MM.1S (cell line): ENCODE data around the gene DCUN1D3.
"Not testable (repeated sequence)": the region's sequence is repeated elsewhere in the genome, so short reads cannot be mapped to it uniquely, and the experiment has no call there.

Experiments used
- DNase-seq: peaks from one replicate; pipeline ENCODE4 v3.0.0-alpha.2; 2015
- H2AFZ ChIP-seq: fragments of 300-600 bp; sonication (generic); 2 replicates; pipeline ENCODE4 v1.6.0; 2016; ENCODE audit warnings: antibody characterized with exemption, low read length
- H3F3A ChIP-seq: fragments of 300-600 bp; sonication (generic); 2 replicates; pipeline ENCODE4 v1.6.1; 2016; ENCODE audit warnings: mild to moderate bottlenecking, antibody characterized with exemption, low read length, moderate library complexity, mixed read lengths; ENCODE audit not compliant: insufficient read depth
- H3K27ac ChIP-seq: fragments of 300-600 bp; sonication (generic); 2 replicates; pipeline ENCODE4 v1.5.1; 2016; ENCODE audit warnings: mild to moderate bottlenecking, low read length
- H3K27me3 ChIP-seq: fragments of 300-600 bp; sonication (generic); replicated peaks from 2 replicates; pipeline ENCODE4 v1.6.0; 2016; ENCODE audit warnings: low read length; ENCODE audit not compliant: insufficient read depth
- H3K36me3 ChIP-seq: fragments of 300-600 bp; sonication (generic); replicated peaks from 2 replicates; pipeline ENCODE4 v1.6.1; 2016; ENCODE audit warnings: mild to moderate bottlenecking, low read length, mixed read lengths; ENCODE audit not compliant: insufficient read depth
- H3K4me1 ChIP-seq: fragments of 300-600 bp; sonication (generic); 2 replicates; pipeline ENCODE4 v1.6.1; 2016; ENCODE audit warnings: low read length, mixed read lengths
- H3K4me2 ChIP-seq: fragments of 300-600 bp; sonication (generic); 2 replicates; pipeline ENCODE4 v1.6.0; 2016; ENCODE audit warnings: low read depth, low read length
- H3K4me3 ChIP-seq: fragments of 300-600 bp; sonication (generic); 2 replicates; pipeline ENCODE4 v1.5.1; 2016; ENCODE audit warnings: low read length, mixed read lengths
- H3K79me2 ChIP-seq: fragments of 300-600 bp; sonication (generic); 2 replicates; pipeline ENCODE4 v1.6.1; 2016; ENCODE audit warnings: mixed run types, low read length, mixed read lengths
- H3K9ac ChIP-seq: fragments of 300-600 bp; sonication (generic); 2 replicates; pipeline ENCODE4 v1.6.1; 2016; ENCODE audit warnings: low read length, mixed read lengths
- H3K9me2 ChIP-seq: fragments of 300-600 bp; sonication (generic); replicated peaks from 2 replicates; pipeline ENCODE4 v1.6.1; 2016; ENCODE audit warnings: mild to moderate bottlenecking, low read length, mixed read lengths; ENCODE audit not compliant: insufficient read depth
- H3K9me3 ChIP-seq: fragments of 300-600 bp; sonication (generic); replicated peaks from 2 replicates; pipeline ENCODE4 v1.6.1; 2016; ENCODE audit warnings: mild to moderate bottlenecking, low read length, mixed read lengths; ENCODE audit not compliant: insufficient read depth
- H4K20me1 ChIP-seq: fragments of 300-600 bp; sonication (generic); 2 replicates; pipeline ENCODE4 v1.6.1; 2016; ENCODE audit warnings: mild to moderate bottlenecking, low read length, moderate library complexity, mixed read lengths; ENCODE audit not compliant: insufficient read depth
- CTCF ChIP-seq: fragments of 300-600 bp; sonication (generic); IDR thresholded peaks from 2 replicates; pipeline ENCODE4 v1.5.1; 2016; ENCODE audit warnings: antibody characterized with exemption, low read length, mixed read lengths
- EZH2 ChIP-seq: fragments of 300-600 bp; sonication (generic); optimal IDR thresholded peaks from 2 replicates; pipeline ENCODE3; 2017; ENCODE audit warnings: low read depth, mild to moderate bottlenecking, antibody characterized with exemption, low read length, mixed read lengths
- EZH2phosphoT487 ChIP-seq: fragments of 300-600 bp; sonication (generic); IDR thresholded peaks from 2 replicates; pipeline ENCODE4 v1.6.1; 2018; ENCODE audit warnings: antibody characterized with exemption, low read length

The DCUN1D3 gene

GRCh38 chr16:20866801-20867200 is 33.4 kb downstream of the DCUN1D3 start:
- Histone ChIP-seq H3K36me3 (no peaks in the 10 kb centered on the region), H3K9me2 (no peaks in the 10 kb centered on the region), H2AFZ (no peak overlapping the region), H3K4me2 (no peak overlapping the region), H3F3A (no peaks in the 10 kb centered on the region), H3K4me1 (no peaks in the 10 kb centered on the region), H3K27ac (no peak overlapping the region), H3K79me2 (peaks cover 10% of the 10 kb centered on the region; the same call in 1 of the 2 replicates), H4K20me1 (no peaks in the 10 kb centered on the region), H3K4me3 (no peak overlapping the region), H3K9me3 (no peaks in the 10 kb centered on the region), H3K9ac (no peak overlapping the region), H3K27me3 (no peaks in the 10 kb centered on the region)
- no peak for TF ChIP-seq CTCF
- TF ChIP-seq EZH2phosphoT487 = no peak
- no peak for TF ChIP-seq EZH2
- DNase-seq = no peak

GRCh38 chr16:20866145-20866772 is 33.9 kb downstream of the DCUN1D3 start:
- no peaks in the 10 kb centered on the region for H3F3A ChIP-seq
- DNase-seq = no peak
- TF ChIP-seq EZH2 = no peak
- no peak for TF ChIP-seq EZH2phosphoT487
- no peak for TF ChIP-seq CTCF
- H3K36me3 ChIP-seq = no peaks in the 10 kb centered on the region
- H3K9me2 ChIP-seq = no peaks in the 10 kb centered on the region
- H3K9me3 ChIP-seq = no peaks in the 10 kb centered on the region
- H3K4me3 ChIP-seq = no peak overlapping the region
- H3K4me1 ChIP-seq = no peaks in the 10 kb centered on the region
- H3K79me2 ChIP-seq = peaks cover 8% of the 10 kb centered on the region; the same call in 1 of the 2 replicates
- no peak overlapping the region for H3K27ac ChIP-seq
- H4K20me1 ChIP-seq = no peaks in the 10 kb centered on the region
- no peak overlapping the region for H3K9ac ChIP-seq
- H2AFZ ChIP-seq = no peak overlapping the region
- no peak overlapping the region for H3K4me2 ChIP-seq
- no peaks in the 10 kb centered on the region for H3K27me3 ChIP-seq

GRCh38 chr16:20865420-20866131 is 34.6 kb downstream of the DCUN1D3 start:
- no peak overlapping the region for H3K27ac ChIP-seq
- H3K4me3 ChIP-seq = no peak overlapping the region
- H2AFZ ChIP-seq = no peak overlapping the region

GRCh38 chr16:20864376-20864775 is 35.8 kb downstream of the DCUN1D3 start:
- H3K4me3 ChIP-seq, H3K79me2 ChIP-seq, DNase-seq, H3K4me1 ChIP-seq, H3F3A ChIP-seq, H3K27me3 ChIP-seq, H3K9ac ChIP-seq, H4K20me1 ChIP-seq, H3K27ac ChIP-seq, H2AFZ ChIP-seq, H3K36me3 ChIP-seq, H3K9me3 ChIP-seq, H3K9me2 ChIP-seq, H3K4me2 ChIP-seq: not testable (repeated sequence)

More at GRCh38 chr16:20865420-20866131, 34.6 kb downstream of the DCUN1D3 start:
- no peaks in the 10 kb centered on the region for H3K27me3 ChIP-seq
- TF ChIP-seq EZH2phosphoT487 = no peak
- no peak for TF ChIP-seq CTCF
- no peak for TF ChIP-seq EZH2
- H3K4me2 ChIP-seq = no peak overlapping the region
- 0 out of 2 replicates have a peak, but pooled peaks cover 4% of the 10 kb centered on the region for H3K79me2 ChIP-seq
- H3K9ac ChIP-seq = no peak overlapping the region
- no peaks in the 10 kb centered on the region for H4K20me1 ChIP-seq
- H3K9me3 ChIP-seq = no peaks in the 10 kb centered on the region
- H3K36me3 ChIP-seq = no peaks in the 10 kb centered on the region
- no peaks in the 10 kb centered on the region for H3K4me1 ChIP-seq
- no peak for DNase-seq
- no peaks in the 10 kb centered on the region for H3K9me2 ChIP-seq
- H3F3A ChIP-seq = no peaks in the 10 kb centered on the region
